GM21529 (cell line): ENCODE data around the gene TMEM39B.
"Not testable (repeated sequence)": the region's sequence is repeated elsewhere in the genome, so short reads cannot be mapped to it uniquely, and the experiment has no call there.

Experiments
- ATAC-seq: cut with Tn5 transposase; IDR thresholded peaks from one replicate; pipeline ENCODE4 v1.9.1; 2021; ENCODE audit not compliant: unreplicated experiment

The TMEM39B gene

DNA sequence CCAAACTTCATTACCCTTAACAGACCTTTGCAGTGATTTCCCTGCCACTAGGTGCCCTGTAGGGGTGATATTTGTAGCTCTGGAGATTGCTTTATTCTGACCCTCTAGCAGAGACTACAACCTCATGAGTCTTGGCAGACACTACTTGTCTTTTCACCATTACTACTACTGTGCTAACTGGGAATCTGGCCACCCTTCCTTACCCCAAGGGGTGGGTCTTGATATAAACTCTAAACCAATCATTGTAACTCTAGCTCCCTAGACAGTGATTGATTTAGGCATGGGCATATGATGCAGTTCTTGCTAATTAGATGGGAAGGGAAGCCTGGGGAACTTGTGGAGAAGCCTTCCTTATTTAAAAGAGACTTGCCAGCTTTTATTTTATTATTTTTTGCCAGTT, 39.0 kb downstream of the TMEM39B start:
- no peak for ATAC-seq

DNA sequence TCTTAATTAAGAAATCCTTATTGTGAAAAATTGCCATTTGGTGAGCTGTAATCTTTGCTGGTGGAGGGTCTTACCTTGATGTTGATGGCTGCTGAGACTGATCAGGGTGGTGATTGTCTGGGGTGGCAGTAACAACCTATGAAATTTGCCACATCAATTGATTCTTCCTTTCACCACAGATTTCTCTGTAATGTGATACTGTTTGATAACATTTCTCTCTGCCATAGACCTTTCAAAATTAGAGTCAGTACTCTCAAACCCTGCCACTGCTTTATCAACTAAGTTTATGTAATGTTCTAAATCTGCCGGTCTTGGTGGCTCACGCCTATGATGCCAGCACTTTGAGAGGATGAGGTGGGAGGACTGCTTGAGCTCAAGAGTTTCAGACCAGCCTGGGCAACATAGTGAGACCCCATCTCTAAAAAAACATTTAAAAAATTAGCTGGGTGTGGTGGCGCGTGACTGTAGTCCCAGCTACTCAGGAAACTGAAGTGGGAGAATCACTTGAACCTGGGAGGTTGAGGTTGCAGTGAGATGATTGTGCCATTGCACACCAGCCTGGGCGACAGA, 40.2 kb downstream of the TMEM39B start:
- no peak for ATAC-seq

DNA sequence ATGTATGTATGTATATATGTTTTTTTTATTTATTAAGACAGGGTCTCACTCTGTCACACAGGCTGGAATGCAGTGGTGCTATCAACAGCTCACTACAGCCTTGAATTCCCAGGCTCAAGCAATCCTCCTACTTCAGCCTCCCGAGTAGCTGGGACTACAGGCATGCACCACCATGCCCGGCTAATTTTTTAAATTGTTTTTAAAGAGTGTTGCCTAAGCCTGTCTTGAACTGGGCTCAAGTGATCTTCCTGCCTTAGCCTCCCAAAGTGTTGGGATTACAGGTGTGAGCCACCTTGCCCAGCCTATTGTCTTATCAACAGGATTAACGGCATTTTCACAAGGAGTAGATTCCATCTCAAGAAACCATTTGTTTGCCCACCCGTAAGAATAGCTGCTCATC, 40.7 kb downstream of the TMEM39B start:
- ATAC-seq: not testable (repeated sequence)

GRCh38 chr1:32114420-32114819, 41.7 kb downstream of the TMEM39B start:
- no peak for ATAC-seq

DNA sequence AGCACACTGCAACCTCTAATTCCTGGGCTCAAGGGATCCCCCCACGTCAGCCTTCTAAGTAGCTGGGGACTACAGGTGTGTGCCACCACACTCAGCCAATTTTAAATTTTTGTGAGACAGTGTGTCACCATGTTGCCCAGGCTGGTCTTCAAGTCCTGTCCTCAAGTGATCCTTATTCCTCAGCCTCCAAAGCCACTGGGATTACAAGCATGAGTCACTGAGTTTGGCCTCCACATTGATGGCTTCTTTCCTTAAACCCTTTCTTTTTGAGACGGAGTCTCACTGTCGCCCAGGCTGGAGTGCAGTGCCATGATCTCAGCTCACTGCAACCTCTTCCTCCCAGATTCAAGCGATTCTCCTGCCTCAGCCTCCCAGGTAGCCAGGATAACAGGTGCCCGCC, 42.8 kb downstream of the TMEM39B start:
- no peak for ATAC-seq

DNA sequence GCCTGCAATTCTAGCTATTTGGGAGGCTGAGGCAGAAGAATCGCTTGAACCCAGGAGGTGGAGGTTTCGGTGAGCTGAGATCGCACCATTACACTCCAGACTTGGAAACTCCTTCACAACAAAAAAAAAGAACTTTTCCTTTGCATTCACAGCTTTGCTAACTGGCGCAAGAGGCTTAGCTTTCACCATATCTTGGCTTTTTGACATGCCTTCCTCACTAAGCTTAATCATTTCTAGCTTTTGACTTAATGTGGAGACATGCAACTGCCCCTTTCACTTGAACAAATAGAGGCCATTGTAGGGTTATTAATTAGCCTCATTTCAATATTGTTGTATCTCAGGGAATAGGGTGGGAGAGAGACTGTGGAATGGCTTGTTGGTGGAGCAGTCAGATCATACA, 43.8 kb downstream of the TMEM39B start:
- no peak for ATAC-seq

- no peak for ATAC-seq
Measured at GRCh38 chr1:32122151-32122550, 49.4 kb downstream of the TMEM39B start.

GRCh38 chr1:32123361-32123760, 50.6 kb downstream of the TMEM39B start:
- not testable (repeated sequence) for ATAC-seq

GRCh38 chr1:32125313-32125712, 52.6 kb downstream of the TMEM39B start:
- ATAC-seq: no peak

DNA sequence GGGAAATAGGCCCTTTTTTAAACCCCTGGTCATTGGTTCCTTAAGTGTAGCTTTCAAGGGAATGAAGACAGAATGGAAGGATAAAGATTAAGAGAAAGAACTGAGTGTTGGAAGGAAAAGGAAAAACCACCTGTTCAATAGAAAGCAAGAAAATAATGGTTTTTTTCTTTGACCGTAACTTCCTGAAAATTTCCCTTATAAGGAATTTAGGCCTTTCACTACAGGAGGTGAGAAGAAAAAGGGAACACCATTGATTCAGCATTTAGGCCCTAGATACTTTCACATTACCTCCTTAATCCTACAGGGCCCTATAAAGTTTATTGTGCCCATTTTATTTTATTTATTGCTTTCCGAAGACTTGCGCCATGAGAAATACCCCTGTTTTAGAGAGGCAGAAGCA, 54.0 kb downstream of the TMEM39B start:
- no peak for ATAC-seq

DNA sequence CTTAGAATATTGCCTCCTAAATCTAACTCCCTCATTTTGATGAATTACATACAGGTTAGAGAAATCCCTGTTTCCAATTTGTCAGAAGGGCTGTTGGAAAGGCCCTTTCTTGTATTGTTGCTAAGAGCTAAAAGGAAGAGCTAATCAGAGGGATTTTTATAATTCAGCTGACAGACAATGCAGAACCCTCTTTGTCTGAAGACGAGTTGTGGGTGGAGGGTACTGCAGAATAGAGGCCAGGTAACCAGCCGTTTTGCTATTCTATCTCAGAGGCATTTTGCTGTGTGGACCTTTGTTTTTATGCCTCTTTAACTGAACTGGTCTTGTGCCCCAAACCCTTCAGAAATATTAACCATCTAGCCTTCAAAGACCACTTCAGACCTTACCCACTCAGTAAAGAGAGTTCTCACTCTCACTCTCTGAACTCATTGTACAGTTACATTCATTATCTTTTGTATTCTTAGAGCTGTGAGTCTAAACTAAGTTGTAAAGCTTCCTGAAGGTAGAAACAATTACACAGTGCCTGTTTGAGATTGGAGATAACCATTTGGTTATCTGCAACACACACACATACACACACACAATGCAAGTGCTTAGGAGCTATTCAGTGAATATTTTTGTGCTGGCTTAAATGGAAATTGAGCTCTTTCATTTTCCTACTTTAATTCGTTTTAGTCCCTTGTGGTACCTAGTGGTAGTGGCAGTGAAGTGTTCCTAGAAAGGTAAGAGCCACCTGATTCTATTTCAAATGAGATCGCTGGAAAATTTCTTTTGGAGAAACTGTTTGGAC, 54.9 kb downstream of the TMEM39B start:
- ATAC-seq: no peak

DNA sequence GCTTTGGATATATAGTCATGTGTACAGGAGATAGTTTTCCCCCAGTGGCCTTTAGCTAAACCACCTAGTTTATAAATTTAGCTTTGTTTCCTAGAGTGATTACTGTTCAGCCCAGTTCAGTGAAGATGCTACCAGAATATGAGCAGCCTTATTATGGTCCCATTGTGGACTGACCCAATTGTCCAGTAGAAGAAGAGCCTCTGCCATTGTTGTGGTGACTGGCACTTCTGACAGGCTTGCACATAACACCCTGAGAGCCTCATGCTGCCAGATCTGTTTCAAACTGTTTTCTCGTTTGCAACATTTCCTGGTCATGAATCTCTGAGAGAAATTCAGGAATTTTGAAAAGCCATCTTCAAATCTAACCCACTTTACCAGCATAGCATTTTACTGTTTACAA, 55.7 kb downstream of the TMEM39B start:
- no peak for ATAC-seq

DNA sequence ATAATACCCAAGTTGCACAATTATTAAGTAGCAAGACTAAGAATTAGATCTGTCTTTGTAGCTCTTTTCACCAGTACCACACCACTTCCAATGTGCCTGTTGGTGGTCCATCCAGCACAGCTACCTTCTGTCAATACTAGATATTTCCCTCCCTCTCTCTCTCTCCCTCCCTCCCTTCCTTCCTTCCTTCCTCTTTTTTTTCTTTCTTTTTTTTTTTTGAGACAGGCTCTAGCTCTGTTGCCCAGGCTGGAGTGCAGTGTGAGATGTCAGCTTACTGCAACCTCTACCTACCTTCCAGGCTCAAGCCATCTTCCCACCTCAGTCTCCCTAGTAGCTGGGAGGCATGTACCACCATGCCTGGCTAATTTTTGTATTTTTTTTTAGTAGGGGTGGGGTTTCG, 56.2 kb downstream of the TMEM39B start:
- no peak for ATAC-seq

- ATAC-seq: not testable (repeated sequence)
Measured at GRCh38 chr1:32133950-32134280, 61.2 kb downstream of the TMEM39B start.

DNA sequence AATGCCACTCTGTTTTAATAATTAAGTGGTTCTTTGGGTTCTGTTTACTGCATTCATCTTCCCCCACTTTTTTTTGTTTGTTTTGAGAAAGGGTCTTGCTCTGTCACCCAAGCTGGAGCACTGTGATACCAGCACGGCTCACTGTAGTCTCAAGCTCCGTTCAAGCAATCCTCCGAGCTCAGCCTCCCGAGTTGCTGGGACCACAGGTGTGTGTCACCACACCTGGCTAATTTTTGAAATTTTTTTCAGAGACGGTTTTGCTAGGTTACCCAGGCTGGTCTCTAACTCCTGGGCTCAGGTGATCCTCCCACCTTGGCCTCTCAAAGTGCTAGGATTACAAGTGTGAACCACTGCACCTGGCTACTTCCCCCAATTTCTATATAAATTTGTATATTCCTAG, 64.4 kb downstream of the TMEM39B start:
- ATAC-seq: no peak

DNA sequence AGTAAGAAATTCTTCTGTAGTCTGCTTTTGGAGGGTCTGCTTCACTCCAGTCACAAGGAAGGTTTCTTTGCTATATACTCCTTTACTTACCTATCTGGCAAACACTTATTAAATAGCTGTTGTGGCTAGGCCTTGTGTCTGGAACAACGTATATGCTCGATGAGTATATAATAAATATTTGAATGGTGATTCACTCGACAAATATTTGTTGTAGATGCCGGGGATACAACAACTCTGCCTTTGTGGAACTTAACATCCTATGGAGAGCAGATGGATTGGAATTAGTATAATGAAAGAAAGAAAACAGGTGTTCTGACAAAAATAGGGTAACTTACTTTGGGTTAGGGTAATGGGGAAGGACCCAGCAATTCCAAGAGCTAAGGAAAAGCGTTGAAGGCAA, 66.2 kb downstream of the TMEM39B start:
- no peak for ATAC-seq

GRCh38 chr1:32142446-32143301, 69.9 kb downstream of the TMEM39B start:
- no peak for ATAC-seq

GRCh38 chr1:32143302-32143695, 70.6 kb downstream of the TMEM39B start:
- ATAC-seq: not testable (repeated sequence)

- ATAC-seq: no peak
Measured at GRCh38 chr1:32144033-32144432, 71.3 kb downstream of the TMEM39B start.

GRCh38 chr1:32147799-32148198, 75.1 kb downstream of the TMEM39B start:
- ATAC-seq: not testable (repeated sequence)

- no peak for ATAC-seq
Measured at GRCh38 chr1:32150847-32151246, 78.1 kb downstream of the TMEM39B start.

GRCh38 chr1:32151319-32151787, 78.6 kb downstream of the TMEM39B start:
- no peak for ATAC-seq
